SU-DHL-6 (cell line): ENCODE results near the gene ELMOD3.
"Not testable (repeated sequence)": the region's sequence is repeated elsewhere in the genome, so short reads cannot be mapped to it uniquely, and the experiment has no call there.

Experiments
- H2AFZ ChIP-seq: fragments of 200-600 bp; sonication (generic); 2 replicates; pipeline ENCODE4 v1.6.1; 2014; ENCODE audit warnings: low read depth, mild to moderate bottlenecking, moderate library complexity, mixed read lengths, antibody characterized with exemption, low read length; ENCODE audit not compliant: severe bottlenecking
- H3F3A ChIP-seq: fragments of 200-600 bp; shearing (Covaris generic); 2 replicates; pipeline ENCODE4 v1.6.0; 2016; ENCODE audit warnings: antibody characterized with exemption, mild to moderate bottlenecking; ENCODE audit not compliant: insufficient read depth
- H3K27ac ChIP-seq: fragments of 200-600 bp; sonication (generic); 2 replicates; pipeline ENCODE4 v1.5.1; 2016; ENCODE audit warnings: low read depth, mild to moderate bottlenecking, low read length, moderate library complexity, mixed read lengths
- H3K27me3 ChIP-seq: fragments of 200-600 bp; sonication (generic), shearing (Covaris generic); 2 replicates; pipeline ENCODE4 v1.6.0; 2014; ENCODE audit warnings: mild to moderate bottlenecking, low read length
- H3K36me3 ChIP-seq: fragments of 200-600 bp; sonication (generic); 2 replicates; pipeline ENCODE4 v1.6.1; 2014; ENCODE audit warnings: mild to moderate bottlenecking, low read length, mixed read lengths
- H3K4me2 ChIP-seq: fragments of 300-600, 200-600 bp; shearing (Covaris generic), sonication (generic); 2 replicates; pipeline ENCODE4 v1.6.0; 2014; ENCODE audit warnings: low read length, low read depth, mild to moderate bottlenecking; ENCODE audit not compliant: poor library complexity, severe bottlenecking
- H3K4me3 ChIP-seq: fragments of 200-600 bp; sonication (generic); 2 replicates; pipeline ENCODE4 v1.5.1; 2014; ENCODE audit warnings: antibody characterized with exemption, low read length, mild to moderate bottlenecking, mixed read lengths; ENCODE audit not compliant: insufficient read depth, poor library complexity, severe bottlenecking
- H3K79me2 ChIP-seq: fragments of 200-600 bp; sonication (generic); 2 replicates; pipeline ENCODE4 v1.6.1; 2014; ENCODE audit warnings: mild to moderate bottlenecking, low read length, moderate library complexity; ENCODE audit not compliant: insufficient read depth
- H3K9ac ChIP-seq: fragments of 200-600 bp; sonication (generic); 2 replicates; pipeline ENCODE4 v1.7.0; 2014; ENCODE audit warnings: mild to moderate bottlenecking, low read length
- H3K9me2 ChIP-seq: fragments of 200-600 bp; sonication (generic); replicated peaks from 2 replicates; pipeline ENCODE4 v1.6.1; 2014; ENCODE audit warnings: low read length; ENCODE audit not compliant: insufficient read depth
- H3K9me3 ChIP-seq: fragments of 200-600 bp; sonication (generic); 2 replicates; pipeline ENCODE4 v1.6.1; 2014; ENCODE audit warnings: low read length, mixed read lengths; ENCODE audit not compliant: insufficient read depth
- H4K20me1 ChIP-seq: fragments of 200-600 bp; sonication (generic); 2 replicates; pipeline ENCODE4 v1.6.1; 2014; ENCODE audit warnings: low read depth, mild to moderate bottlenecking, antibody characterized with exemption, low read length, moderate library complexity, mixed read lengths
- EZH2phosphoT487 ChIP-seq: fragments of 200-600 bp; sonication (generic), shearing (Covaris generic); conservative IDR thresholded peaks from 2 replicates; pipeline ENCODE4 v1.6.1; 2018; ENCODE audit warnings: mild to moderate bottlenecking, antibody characterized with exemption, low read length, moderate library complexity, mixed read lengths
- TF ChIP-seq, protein P1 (sequence below): fragments of 200-600 bp; sonication (generic); IDR thresholded peaks from one replicate; pipeline ENCODE4 v1.5.1; 2017; ENCODE audit warnings: antibody characterized with exemption, mild to moderate bottlenecking, low read length, moderate library complexity; ENCODE audit not compliant: insufficient read depth, poor library complexity, severe bottlenecking

ELMOD3 gene

DNA sequence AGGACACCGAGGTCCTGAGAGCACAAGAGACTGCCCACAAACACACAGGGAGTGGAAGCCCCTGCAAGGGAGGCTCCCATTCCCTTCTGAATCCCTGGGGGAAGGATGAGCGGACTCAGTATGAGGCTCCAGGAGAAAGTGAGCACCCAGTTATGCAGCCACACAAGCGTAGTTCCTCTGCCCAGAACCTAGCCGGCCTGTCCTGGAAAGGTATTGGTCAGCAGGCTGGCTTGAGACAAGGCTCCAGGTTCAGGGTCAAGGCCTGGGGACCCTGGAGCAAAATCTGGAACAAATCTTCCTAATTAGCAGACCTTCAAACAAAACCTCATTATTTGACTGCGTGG, 56.8 kb downstream of the ELMOD3 start:
- Histone ChIP-seq H3K9me2 (no peaks in the 10 kb centered on the region), H2AFZ (no peak overlapping the region), H3K27ac (no peak overlapping the region), H3F3A (no peaks in the 10 kb centered on the region), H3K36me3 (no peaks in the 10 kb centered on the region), H3K27me3 (no peaks in the 10 kb centered on the region), H3K9me3 (no peaks in the 10 kb centered on the region), H3K79me2 (no peaks in the 10 kb centered on the region), H3K4me3 (no peak overlapping the region), H4K20me1 (no peaks in the 10 kb centered on the region), H3K4me2 (no peak overlapping the region), H3K9ac (no peak overlapping the region)
- TF ChIP-seq, protein P1, sequence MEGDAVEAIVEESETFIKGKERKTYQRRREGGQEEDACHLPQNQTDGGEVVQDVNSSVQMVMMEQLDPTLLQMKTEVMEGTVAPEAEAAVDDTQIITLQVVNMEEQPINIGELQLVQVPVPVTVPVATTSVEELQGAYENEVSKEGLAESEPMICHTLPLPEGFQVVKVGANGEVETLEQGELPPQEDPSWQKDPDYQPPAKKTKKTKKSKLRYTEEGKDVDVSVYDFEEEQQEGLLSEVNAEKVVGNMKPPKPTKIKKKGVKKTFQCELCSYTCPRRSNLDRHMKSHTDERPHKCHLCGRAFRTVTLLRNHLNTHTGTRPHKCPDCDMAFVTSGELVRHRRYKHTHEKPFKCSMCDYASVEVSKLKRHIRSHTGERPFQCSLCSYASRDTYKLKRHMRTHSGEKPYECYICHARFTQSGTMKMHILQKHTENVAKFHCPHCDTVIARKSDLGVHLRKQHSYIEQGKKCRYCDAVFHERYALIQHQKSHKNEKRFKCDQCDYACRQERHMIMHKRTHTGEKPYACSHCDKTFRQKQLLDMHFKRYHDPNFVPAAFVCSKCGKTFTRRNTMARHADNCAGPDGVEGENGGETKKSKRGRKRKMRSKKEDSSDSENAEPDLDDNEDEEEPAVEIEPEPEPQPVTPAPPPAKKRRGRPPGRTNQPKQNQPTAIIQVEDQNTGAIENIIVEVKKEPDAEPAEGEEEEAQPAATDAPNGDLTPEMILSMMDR, result no peak
- no peak for TF ChIP-seq EZH2phosphoT487

DNA sequence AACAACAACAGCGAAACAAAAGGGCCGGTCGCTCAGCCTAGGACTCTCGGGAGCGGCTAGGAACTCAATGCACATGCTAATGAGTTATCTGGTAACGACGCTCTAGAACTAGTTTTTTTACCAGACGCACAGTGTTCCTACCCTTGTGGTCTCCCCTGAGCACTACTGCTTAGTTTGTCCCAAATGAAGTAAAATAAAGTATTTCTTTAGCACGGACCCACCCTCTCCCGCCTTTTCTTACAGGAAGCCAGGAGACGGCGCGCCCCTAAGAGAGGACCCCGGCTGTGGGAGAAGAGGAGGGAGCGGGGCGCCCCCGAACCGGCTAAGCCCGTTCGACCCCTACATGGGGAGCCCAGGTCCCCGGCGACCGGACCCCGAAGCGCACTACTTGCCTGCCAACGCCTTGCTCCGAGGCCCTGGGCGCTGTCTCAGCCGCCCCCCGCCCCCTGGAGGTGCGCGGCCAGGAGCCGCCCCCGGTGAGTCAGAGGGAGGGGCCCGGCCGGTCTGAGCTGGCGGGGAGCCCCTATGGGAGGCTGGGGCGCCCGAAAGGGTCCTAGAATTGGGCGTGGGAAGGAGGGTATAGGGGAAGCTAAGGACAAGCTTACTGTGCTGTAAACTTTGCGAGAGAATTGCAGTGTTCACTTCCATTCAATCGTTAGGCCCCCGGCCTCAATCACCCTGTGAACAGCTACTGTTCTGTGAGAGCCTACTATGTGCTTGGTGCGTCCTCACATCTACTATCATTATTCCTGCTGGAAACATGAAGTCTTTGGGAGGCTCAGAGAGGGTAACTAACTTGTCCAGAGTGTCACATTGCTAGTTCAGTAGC, 59.2 kb downstream of the ELMOD3 start:
- Histone ChIP-seq H4K20me1 (no peaks in the 10 kb centered on the region), H3K9me2 (no peaks in the 10 kb centered on the region), H3K27ac (no peak overlapping the region), H3K27me3 (no peaks in the 10 kb centered on the region), H3K4me3 (no peak overlapping the region), H3K79me2 (no peaks in the 10 kb centered on the region), H3F3A (no peaks in the 10 kb centered on the region), H3K9me3 (no peaks in the 10 kb centered on the region), H3K4me2 (no peak overlapping the region), H3K9ac (no peak overlapping the region), H2AFZ (no peak overlapping the region), H3K36me3 (no peaks in the 10 kb centered on the region)
- TF ChIP-seq, protein P1, result no peak
- no peak for TF ChIP-seq EZH2phosphoT487

DNA sequence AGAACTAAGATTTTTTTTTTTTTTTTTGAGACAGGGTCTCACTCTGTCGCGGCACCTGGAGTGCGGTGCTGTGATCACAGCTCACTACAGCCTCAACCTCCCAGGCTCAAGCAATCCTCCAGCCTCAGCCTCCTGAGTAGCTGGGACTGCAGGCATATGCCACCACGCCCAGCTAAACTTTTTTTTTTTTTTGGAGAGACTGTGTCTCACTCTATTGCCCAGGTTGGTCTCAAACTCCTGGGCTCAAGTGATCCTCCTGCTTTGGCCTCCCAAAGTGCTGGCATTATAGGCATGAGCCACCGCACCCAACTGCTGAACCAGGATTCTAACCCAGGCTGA, 59.8 kb downstream of the ELMOD3 start:
- not testable (repeated sequence) for H4K20me1 ChIP-seq, H3F3A ChIP-seq, H3K9me3 ChIP-seq, H3K9ac ChIP-seq, H3K4me2 ChIP-seq, H3K4me3 ChIP-seq, H3K79me2 ChIP-seq, H3K27ac ChIP-seq, H3K36me3 ChIP-seq, H3K9me2 ChIP-seq, H2AFZ ChIP-seq, H3K27me3 ChIP-seq

DNA sequence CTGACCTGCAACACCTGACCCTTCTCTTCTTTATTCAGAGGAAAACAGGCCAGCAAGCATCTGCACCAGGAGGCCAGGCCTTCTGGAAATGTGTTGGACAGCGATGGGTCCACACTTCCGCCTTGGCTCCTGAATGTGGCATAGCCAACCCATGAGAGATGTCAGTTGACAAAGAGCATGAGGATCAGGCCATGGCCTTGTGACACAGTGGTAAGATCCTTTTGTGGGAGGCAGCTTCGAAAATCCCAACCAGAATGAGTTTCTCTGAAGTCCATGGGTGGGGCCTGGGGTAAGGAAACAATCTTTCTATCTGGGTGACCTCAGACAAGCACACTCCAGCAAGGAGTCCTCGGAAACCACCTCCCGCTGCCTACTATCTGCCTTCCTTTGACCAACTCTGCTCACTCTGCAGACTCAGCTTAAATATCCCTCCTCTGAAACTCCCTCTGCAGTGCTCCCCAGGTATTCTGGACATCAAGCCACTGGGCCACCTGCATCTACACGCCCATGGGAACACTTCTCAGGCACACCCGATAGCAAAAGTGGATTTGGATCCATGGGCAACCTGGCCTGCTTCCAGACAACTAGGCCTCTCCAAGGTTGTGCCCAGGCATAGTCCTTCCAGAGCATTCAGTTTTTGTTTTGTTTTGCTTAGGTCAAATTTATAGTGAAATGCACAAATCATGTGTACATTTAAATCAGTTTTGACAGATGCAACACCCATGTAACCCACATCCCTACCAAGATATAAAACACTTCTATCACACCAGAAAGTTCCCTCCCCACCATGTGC, 60.4 kb downstream of the ELMOD3 start:
- H2AFZ ChIP-seq, result no peak overlapping the region
- H3K27me3 ChIP-seq, result no peaks in the 10 kb centered on the region
- peaks cover 9% of the 10 kb centered on the region; the same call in 1 of the 2 replicates for H3F3A ChIP-seq
- H3K9ac ChIP-seq, result no peak overlapping the region
- no peaks in the 10 kb centered on the region for H3K79me2 ChIP-seq
- TF ChIP-seq EZH2phosphoT487, result no peak
- TF ChIP-seq, protein P1, result no peak
- H4K20me1 ChIP-seq, result no peaks in the 10 kb centered on the region
- H3K9me2 ChIP-seq, result no peaks in the 10 kb centered on the region
- H3K27ac ChIP-seq, result no peak overlapping the region
- H3K36me3 ChIP-seq, result no peaks in the 10 kb centered on the region
- H3K4me3 ChIP-seq, result no peak overlapping the region
- H3K9me3 ChIP-seq, result no peaks in the 10 kb centered on the region
- no peak overlapping the region for H3K4me2 ChIP-seq
